Subcutaneous abdominal adipose tissue (tissue), 5 donors: ENCODE data around the gene P2RY11.

Experiments
- H3K27ac ChIP-seq: one replicate; pipeline ENCODE4 v1.7.0; 2013; ENCODE audit warnings: low read depth, mild to moderate bottlenecking, inconsistent platforms, low read length, moderate library complexity
- H3K27me3 ChIP-seq, 5 donors: one replicate each; pipeline ENCODE4 v1.7.0; 2013; ENCODE audit warnings: low read length in 5 of 5, inconsistent platforms in 1 of 5; ENCODE audit not compliant: control insufficient read depth in 5 of 5, insufficient read depth in 4 of 5
- H3K36me3 ChIP-seq, 5 donors: one replicate each; pipeline ENCODE4 v1.7.0; 2013; ENCODE audit warnings: low read length in 5 of 5; ENCODE audit not compliant: control insufficient read depth in 5 of 5, insufficient read depth in 5 of 5
- H3K4me1 ChIP-seq, 5 donors: one replicate each; pipeline ENCODE4 v1.7.0; 2013; ENCODE audit warnings: low read length in 5 of 5, mild to moderate bottlenecking in 3 of 5, moderate library complexity in 1 of 5; ENCODE audit not compliant: control insufficient read depth in 5 of 5, insufficient read depth in 5 of 5
- H3K4me3 ChIP-seq, 5 donors: one replicate each; pipeline ENCODE4 v1.7.0; 2013; ENCODE audit warnings: low read length in 5 of 5, low read depth in 1 of 5
- H3K9ac ChIP-seq, 5 donors: one replicate each; pipeline ENCODE4 v1.7.0; 2013; ENCODE audit warnings: low read length in 5 of 5, mild to moderate bottlenecking in 4 of 5, moderate library complexity in 3 of 5
- H3K9me3 ChIP-seq, 5 donors: one replicate each; pipeline ENCODE4 v1.7.0; 2013; ENCODE audit warnings: low read length in 5 of 5; ENCODE audit not compliant: control insufficient read depth in 5 of 5
- donor health status: healthy.
- donor health status: healthy.
- donor health status: healthy.
- donor health status: healthy.
- donor health status: healthy.

The P2RY11 gene

DNA sequence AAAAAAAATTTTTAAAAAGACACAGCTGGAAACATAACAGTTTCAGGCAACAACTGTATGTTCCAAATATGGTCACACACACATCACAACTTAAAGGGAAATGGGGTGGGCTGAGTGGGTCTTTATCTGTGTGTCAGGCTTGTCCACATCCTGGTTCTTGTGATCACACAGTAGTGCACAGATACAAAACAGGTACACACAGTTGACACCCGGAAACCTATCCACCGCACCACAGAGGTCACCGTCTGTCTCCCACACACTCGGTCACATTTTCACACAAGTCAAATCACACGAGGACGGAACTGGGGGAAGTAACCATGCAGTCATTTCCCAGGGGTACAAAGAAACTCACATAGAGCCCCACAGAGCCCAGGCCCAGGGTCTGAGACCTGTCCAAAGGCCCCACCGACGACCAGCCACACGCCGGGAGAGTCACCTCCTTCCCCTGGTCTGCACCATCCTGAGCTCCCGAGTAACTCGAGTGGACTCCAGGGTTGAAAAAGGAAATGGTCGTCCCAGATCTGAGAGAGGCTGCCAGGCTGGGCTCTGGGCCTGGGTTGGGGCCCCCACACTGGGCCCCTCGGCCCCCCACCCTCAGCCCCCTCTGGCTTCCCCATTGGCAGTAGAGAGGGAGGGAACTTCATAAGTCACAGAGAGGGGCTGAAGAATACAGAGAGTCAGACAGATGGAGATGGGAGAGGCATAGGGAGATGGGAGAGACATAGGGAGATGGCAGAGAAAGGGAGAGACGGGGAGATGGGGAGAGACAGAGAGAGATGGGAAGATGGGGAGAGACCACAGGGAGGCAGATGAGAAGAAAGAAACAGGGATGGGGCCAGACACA, 6.6 kb upstream of the P2RY11 start:
- Histone ChIP-seq H3K4me1 (peaks cover 3 to 19% (median 18%) of the 10 kb centered on the region in 5 donors), H3K27ac (no peak overlapping the region)

DNA sequence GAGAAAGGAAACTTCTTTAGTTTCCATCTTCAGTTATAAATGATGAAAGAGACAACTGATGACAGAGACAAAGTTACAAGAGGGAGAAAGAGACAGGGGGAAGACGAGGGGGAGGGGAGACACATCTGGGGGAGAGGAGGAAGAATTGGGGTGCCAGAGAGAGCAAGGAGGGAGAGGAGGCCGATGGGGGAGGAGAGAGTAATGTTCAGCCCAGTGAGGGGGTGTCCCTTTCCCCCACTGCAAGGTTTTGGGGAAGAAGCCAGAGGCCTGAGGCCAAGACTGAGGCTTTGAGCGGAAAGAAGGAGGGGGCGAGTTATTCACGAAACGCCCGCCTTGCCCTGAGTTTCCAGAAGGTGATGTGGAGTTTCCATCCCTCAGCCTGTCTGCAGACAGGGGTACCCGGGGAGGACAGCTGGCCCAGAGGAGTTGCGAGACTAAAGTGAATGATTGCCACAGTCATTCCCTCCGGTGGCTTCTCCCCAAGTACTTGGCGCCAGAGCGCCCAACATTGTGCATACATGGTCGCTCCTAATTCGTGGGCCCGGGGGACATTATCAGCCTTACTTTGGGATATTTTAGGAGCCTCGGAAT, 5.9 kb upstream of the P2RY11 start:
- H3K4me1 ChIP-seq, result peaks cover 3 to 19% (median 18%) of the 10 kb centered on the region in 5 donors
- H3K27me3 ChIP-seq, result no peaks in the 10 kb centered on the region
- H3K4me3 ChIP-seq, result peak overlapping the region in 3 of 5 donors; percentile 71 to 89 (median 77)
- H3K9ac ChIP-seq, result no peak overlapping the region
- H3K36me3 ChIP-seq, result peaks cover 0 to 33% (median 29%) of the 10 kb centered on the region in 5 donors
- H3K9me3 ChIP-seq, result no peaks in the 10 kb centered on the region
- H3K27ac ChIP-seq, result peak overlapping the region; percentile 46

More for the DNA sequence above, 6.6 kb upstream of the P2RY11 start:
- Histone ChIP-seq H3K27me3 (no peaks in the 10 kb centered on the region), H3K4me3 (no peak overlapping the region), H3K36me3 (peaks cover 0 to 26% (median 22%) of the 10 kb centered on the region in 5 donors), H3K9ac (no peak overlapping the region), H3K9me3 (no peaks in the 10 kb centered on the region)

DNA sequence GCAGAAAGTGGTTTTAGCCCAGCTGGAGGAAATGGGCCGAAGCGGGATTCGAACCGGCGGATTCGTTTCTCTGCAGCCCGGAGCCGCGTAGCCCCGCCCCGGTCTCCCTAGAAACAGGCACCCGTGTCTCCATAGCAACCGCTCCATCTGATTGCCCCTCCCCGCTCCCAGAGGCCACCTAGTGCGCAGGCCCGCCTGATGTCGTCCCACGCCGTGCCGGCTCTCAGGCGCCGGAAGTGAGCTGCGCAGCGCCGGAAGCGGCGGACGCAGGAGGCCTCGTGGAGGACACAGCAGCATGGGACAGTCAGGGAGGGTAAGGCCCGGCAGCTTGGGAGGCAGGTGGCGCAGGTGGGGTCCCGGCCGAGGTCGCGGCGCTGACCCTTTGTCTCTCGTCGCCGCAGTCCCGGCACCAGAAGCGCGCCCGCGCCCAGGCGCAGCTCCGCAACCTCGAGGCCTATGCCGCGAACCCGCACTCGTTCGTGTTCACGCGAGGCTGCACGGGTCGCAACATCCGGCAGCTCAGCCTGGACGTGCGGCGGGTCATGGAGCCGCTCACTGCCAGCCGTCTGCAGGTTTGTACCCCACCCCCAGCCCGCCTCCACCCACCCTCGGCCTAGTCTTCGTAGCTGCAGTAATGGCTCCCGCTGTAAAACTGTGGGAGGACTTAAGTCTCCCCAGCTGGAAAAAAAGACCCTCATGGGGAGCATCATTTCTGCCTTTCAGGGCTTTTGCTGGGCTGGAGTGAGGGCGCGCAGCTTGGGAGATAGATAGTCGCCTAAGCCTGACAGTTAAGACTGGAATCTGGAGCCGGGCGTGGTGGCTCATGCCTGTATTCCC, 5.2 kb upstream of the P2RY11 start, which contains the start of gene PPAN:
PPAN (plus strand) TSS at position 263 of the 837 bp plus-strand sequence; CDS start at position 296, 33 bp downstream.
- Histone ChIP-seq H3K4me1 (peaks cover 3 to 21% (median 18%) of the 10 kb centered on the region in 5 donors), H3K27ac (peak within 1 kb of the TSS; percentile 46)

DNA sequence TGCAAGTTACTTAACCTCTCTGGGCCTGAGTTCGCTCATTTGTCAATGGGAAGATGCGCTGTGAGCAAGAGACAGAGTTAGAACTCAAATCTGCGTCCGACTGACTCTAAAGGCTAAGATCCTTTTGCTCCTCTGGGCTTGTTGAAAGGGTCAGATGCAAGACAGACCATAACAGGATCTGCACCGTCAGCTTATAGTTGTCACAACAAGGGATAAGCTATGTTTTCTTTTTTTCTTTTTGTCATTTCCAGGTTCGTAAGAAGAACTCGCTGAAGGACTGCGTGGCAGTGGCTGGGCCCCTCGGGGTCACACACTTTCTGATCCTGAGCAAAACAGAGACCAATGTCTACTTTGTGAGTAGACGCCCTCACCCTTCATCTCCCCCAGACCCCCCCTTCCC, 4.2 kb upstream of the P2RY11 start:
- Histone ChIP-seq H3K9ac (peak overlapping the region in 4 of 5 donors; percentile 73 to 88 (median 82)), H3K9me3 (no peaks in the 10 kb centered on the region), H3K36me3 (peaks cover 0 to 42% (median 39%) of the 10 kb centered on the region in 5 donors), H3K27ac (peak overlapping the region; percentile 46), H3K4me1 (peaks cover 3 to 25% (median 18%) of the 10 kb centered on the region in 5 donors), H3K4me3 (peak overlapping the region; percentile 71 to 89 (median 77)), H3K27me3 (no peaks in the 10 kb centered on the region)

More for the DNA sequence above, 5.2 kb upstream of the P2RY11 start, which contains the start of gene PPAN:
- H3K36me3 ChIP-seq, result peaks cover 0 to 40% (median 36%) of the 10 kb centered on the region in 5 donors
- peak within 1 kb of the TSS in 4 of 5 donors; percentile 73 to 88 (median 82) for H3K9ac ChIP-seq
- peak within 1 kb of the TSS; percentile 71 to 89 (median 77) for H3K4me3 ChIP-seq
- H3K9me3 ChIP-seq, result no peaks in the 10 kb centered on the region
- H3K27me3 ChIP-seq, result no peaks in the 10 kb centered on the region

DNA sequence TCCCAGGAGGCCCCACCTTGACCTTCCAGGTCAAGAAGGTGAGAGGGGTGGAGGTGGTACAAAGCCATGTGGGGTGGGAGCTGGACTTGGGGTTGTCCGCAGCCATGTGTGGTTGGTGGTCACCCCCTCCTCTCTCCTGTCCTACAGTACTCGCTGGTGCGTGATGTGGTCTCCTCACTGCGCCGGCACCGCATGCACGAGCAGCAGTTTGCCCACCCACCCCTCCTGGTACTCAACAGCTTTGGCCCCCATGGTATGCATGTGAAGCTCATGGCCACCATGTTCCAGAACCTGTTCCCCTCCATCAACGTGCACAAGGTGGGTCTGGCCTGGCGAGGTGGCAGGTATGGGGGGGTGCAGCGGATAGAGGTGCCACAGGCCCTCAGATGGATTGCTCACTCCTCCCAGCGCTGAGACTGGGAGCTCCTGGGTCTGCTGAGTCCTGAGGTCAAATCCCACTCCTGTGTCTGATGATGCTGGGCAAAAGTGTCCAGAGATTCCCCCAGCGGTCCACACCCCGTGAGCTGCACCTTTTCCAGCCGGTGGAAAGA, 3.6 kb upstream of the P2RY11 start:
- peaks cover 0 to 42% (median 39%) of the 10 kb centered on the region in 5 donors for H3K36me3 ChIP-seq
- no peak overlapping the region for H3K4me3 ChIP-seq
- no peak overlapping the region for H3K27ac ChIP-seq
- no peaks in the 10 kb centered on the region for H3K9me3 ChIP-seq
- H3K4me1 ChIP-seq, result peaks cover 3 to 30% (median 19%) of the 10 kb centered on the region in 5 donors
- peak overlapping the region in 1 of 5 donors; percentile 84 for H3K9ac ChIP-seq
- no peaks in the 10 kb centered on the region for H3K27me3 ChIP-seq

- H3K36me3 ChIP-seq, result peaks cover 0 to 48% (median 41%) of the 10 kb centered on the region in 5 donors
- peaks cover 3 to 38% (median 25%) of the 10 kb centered on the region in 5 donors for H3K4me1 ChIP-seq
- no peak overlapping the region for H3K27ac ChIP-seq
- no peak overlapping the region for H3K9ac ChIP-seq
- no peaks in the 10 kb centered on the region for H3K27me3 ChIP-seq
- H3K4me3 ChIP-seq, result no peak overlapping the region
- no peaks in the 10 kb centered on the region for H3K9me3 ChIP-seq
Observed at GRCh38 chr19:10109528-10109927, 2.0 kb upstream of the P2RY11 start.

DNA sequence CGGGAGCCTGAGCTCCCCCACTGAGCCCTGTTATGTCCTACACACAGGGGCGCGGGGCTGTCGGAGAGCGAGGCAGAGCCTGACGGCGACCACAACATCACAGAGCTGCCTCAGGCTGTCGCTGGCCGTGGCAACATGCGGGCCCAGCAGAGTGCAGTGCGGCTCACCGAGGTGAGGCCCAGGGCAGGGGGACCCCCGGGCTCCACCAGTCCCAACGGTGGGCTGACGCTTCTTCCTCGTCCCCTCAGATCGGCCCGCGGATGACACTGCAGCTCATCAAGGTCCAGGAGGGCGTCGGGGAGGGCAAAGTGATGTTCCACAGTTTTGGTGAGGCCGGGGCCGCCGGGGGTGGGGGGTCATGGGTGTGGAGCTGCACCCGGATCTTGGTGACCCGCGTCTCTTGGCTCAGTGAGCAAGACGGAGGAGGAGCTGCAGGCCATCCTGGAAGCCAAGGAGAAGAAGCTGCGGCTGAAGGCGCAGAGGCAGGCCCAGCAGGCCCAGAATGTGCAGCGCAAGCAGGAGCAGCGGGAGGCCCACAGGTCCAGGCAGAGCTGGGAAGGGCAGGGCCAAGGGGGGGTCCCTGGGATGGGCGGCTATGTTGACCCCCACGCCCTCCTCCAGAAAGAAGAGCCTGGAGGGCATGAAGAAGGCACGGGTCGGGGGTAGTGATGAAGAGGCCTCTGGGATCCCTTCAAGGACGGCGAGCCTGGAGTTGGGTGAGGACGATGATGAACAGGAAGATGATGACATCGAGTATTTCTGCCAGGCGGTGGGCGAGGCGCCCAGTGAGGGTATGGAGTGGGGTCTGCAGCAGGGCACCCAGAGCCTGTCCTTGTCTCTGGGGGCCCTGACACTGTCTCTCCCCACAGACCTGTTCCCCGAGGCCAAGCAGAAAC, 1.2 kb upstream of the P2RY11 start:
- Histone ChIP-seq H3K4me3 (no peak overlapping the region), H3K9me3 (no peaks in the 10 kb centered on the region), H3K27ac (no peak overlapping the region), H3K27me3 (no peaks in the 10 kb centered on the region), H3K36me3 (peaks cover 0 to 55% (median 49%) of the 10 kb centered on the region in 5 donors), H3K4me1 (peaks cover 3 to 38% (median 25%) of the 10 kb centered on the region in 5 donors), H3K9ac (no peak overlapping the region)

- Histone ChIP-seq H3K36me3 (peaks cover 0 to 62% (median 55%) of the 10 kb centered on the region in 5 donors), H3K9me3 (no peaks in the 10 kb centered on the region), H3K9ac (no peak overlapping the region), H3K27me3 (no peaks in the 10 kb centered on the region), H3K4me1 (peaks cover 2 to 33% (median 20%) of the 10 kb centered on the region in 5 donors), H3K27ac (no peak overlapping the region), H3K4me3 (no peak overlapping the region)
Observed at GRCh38 chr19:10110972-10111317, 548 bp upstream of the P2RY11 start.
